GM19438 (cell line): ENCODE measurements around the gene GSN.
A peak's percentile ranks its signal among the peaks of the same experiment; 100 is the strongest.

Experiments
- ATAC-seq: cut with Tn5 transposase; IDR thresholded peaks from one replicate; pipeline ENCODE4 v1.9.1; 2021; ENCODE audit warnings: low read depth; ENCODE audit not compliant: unreplicated experiment

Gene GSN

DNA sequence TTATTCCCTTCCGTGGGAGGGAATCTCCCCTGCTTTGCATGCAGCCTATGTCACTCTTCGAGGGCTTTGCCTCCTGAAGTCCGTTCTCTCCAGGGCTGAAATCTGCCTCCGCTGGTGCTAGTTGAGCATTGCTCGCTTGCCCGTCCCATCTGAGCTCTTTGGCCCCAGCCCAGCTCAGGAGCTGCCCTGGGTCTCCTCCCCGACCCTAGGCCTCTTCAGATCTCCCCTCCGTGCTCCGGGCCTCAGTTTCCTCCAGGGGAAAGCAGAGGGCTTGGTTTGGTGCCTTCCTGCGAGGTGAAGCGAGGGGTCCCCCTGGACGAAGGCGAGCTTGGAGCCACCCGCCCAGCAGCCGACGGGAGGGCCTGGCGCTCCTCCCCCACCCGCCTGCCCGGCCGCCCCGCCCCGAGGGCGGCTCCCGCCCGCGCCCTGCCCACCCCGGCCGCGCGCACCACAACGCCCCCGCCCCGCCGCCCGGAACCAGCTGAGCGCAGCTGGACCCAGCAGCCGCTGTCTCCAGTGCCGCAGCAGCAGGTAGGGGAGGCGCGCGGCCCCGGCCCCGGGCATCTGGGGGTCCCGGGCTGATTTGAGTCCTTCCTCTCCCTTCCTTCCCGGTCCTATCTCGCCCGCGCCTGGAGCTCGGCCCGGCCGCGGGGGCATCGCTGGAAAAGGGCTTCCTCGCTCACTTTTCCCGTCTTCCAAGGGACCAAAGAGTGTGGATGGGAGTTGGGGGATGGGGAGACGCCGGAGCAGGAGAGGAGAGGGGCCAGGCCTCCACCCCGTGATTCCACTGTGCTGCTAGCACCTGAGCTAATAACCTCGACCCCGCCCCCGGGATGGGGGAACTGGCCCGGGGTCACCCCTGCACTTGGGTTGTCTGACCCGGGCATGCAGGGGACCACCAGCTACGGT is at the start of gene GSN:
Gene GSN (plus strand): TSS at position 474 of the 909 bp plus-strand sequence. CDS start 33,810 bp downstream, outside the sequence.
- ATAC-seq = peak; percentile 63

GRCh38 chr9:121218357-121219027 is 49.5 kb upstream of the GSN start:
- no peak for ATAC-seq

DNA sequence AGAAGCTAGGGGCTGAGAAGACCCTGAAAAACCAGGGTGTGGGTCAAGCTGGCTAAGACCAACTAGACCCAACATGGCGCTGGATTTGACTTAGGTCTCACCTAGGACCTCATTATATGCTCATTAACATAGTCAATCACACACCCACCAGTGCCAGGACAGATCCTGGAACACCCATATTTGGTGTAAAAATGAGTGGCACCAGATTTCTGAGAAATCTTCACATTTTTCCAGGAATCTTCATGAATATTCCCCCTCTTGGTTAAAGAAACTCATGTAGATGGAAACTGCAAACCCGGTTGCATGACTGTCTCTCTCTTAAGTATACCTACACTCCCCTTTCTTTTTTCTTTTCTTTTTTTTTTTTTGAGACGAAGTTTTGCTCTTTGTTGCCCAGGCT is 48.4 kb upstream of the GSN start:
- ATAC-seq = no peak

- no peak for ATAC-seq
These were observed 46.8 kb upstream of the GSN start for GRCh38 chr9:121220996-121221663.

DNA sequence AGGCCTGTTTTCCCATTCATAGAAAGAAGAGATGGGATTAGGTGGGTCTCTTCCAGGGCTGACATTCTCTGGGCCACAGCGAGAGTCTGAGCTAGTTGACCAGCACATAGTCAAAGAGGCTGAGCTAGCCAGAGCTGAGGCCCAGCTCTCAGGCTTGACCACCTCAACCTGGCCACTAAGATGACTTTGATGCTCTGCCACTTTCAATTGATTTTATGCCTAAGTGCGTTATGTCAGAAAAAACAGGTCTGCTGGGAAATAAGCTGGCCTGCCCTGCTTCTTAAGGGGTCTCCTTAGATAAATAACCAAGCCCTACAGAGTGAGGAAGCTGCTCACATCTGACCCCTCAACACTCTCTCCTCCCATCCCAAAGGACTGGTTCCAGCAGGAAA is 46.3 kb upstream of the GSN start:
- ATAC-seq = no peak

- no peak for ATAC-seq
These were observed 45.3 kb upstream of the GSN start for GRCh38 chr9:121222524-121223171.

DNA sequence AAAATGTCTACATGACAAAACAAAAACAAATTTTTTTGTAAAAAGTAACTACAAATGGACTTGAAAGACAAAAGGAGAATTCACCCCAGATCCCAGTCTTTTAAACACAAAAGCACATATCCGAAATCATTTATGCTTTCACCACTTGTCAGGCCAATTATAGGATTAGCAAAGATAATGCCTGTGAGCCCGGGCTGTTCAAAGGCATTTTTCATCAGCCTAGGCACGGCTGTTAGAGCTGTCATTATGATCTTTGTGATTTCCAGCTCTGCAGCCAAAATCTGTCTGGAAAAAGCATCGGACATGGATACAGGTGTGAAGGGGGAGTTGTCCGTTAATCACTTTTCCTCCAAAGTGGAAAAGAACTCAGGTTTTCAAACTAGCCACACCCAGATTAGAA is 42.7 kb upstream of the GSN start:
- ATAC-seq = no peak

- ATAC-seq = no peak
These were observed 41.8 kb upstream of the GSN start for GRCh38 chr9:121226175-121226574.

GRCh38 chr9:121227862-121228261 is 40.1 kb upstream of the GSN start:
- ATAC-seq = no peak

DNA sequence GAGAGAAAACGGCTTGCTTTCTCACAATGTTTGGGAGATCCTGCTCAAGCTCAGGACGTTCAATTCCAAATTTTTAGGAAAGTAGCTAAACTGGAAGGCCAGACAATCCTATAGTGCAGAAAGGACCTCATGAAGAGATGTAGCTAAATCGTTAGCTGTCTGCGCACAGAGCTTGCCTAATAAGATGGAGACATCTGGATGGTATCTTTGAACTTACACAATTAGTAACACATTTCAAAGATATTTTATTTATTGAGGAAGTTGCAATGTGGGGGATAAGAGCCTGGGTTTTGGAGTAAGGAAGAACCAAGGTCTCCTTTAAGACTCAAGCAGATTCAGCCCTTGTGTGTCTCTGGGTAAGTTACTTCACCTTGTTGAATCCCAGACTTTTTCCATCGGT is 37.7 kb upstream of the GSN start:
- no peak for ATAC-seq

GRCh38 chr9:121232251-121232650 is 35.7 kb upstream of the GSN start:
- no peak for ATAC-seq

DNA sequence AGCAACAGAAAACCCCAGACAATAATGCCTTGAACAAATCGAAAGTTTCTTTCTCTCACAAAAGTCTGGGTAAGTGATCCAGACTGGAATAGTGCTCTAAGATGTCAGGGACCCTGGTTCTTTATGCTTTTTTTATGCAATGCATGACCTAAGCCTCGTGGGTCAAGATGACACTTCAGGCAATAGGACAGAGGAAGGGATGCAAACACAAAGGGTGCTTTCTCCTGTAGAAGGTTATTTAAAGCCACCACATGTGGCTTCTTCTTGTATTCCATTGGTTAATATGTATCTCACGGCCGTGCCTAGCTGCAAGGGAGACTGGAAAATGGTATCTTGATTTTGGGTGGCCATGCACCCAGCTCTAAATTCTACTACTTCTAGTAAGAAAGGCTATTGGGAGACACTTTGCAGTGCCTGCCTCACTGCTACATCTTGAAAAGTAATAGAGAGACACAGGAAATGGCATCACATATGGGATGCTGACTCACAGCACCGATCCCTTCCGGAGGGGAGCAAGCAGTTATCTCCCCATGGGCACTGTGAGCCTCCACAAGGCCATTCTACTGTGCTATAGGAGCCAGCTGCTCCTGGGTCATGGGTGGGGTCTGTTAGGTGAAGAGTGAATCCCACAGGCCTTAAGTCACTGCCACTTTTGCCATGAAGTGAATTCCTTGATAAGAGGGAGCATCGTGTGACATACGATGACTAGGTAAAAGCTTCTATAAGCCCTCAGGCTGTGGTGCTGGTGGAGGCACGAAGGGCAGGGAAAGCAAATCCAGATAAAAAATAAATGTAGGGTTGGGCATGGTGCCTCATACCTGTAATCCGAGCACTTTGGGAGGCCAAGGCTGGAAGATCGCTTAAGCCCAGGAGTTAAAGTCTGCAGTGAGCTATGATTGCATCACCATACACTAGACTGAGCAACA is 33.8 kb upstream of the GSN start:
- no peak for ATAC-seq

- no peak for ATAC-seq
These were observed 33.2 kb upstream of the GSN start for GRCh38 chr9:121234832-121235161.

- ATAC-seq = no peak
These were observed 32.5 kb upstream of the GSN start for GRCh38 chr9:121235512-121235911.

DNA sequence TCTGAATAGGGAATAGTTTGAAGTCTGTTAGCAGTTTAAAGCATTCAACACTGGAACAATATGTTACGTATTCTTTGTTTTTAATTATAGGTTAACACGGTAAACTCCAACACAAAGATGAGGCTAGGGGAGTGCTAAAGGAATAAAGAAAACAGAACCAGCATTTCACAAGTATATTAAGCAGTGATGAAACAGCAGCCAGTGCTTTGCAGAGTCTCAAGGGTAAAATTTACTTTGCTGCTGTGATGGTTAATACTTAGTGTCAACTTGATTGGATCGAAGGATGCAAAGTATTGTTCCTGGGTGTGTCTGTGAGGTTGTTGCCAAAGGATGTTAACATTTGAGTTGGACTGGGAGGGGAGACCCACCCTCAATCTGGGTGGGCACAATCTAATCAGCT is 30.0 kb upstream of the GSN start:
- no peak for ATAC-seq

DNA sequence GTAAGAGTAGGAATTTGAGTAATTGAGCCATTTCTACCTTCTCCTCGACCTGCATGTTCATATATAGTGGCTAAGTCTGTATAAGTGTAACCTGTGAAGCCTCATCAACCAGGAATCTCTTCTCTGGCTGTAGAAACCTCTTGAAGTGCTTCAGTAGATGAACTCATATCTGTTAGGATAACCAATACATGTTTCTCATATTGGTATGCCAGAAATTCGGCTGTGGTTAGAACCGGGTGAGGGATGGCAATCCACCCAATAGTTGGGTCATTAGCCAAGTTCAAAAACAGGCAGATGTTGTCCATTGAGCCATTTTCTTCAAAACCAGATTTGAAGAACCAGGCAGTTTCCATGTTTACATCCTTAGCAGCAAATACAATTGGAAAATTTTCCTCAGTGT is 28.9 kb upstream of the GSN start:
- ATAC-seq = no peak

- ATAC-seq = no peak
These were observed 28.1 kb upstream of the GSN start for GRCh38 chr9:121239851-121240250.

DNA sequence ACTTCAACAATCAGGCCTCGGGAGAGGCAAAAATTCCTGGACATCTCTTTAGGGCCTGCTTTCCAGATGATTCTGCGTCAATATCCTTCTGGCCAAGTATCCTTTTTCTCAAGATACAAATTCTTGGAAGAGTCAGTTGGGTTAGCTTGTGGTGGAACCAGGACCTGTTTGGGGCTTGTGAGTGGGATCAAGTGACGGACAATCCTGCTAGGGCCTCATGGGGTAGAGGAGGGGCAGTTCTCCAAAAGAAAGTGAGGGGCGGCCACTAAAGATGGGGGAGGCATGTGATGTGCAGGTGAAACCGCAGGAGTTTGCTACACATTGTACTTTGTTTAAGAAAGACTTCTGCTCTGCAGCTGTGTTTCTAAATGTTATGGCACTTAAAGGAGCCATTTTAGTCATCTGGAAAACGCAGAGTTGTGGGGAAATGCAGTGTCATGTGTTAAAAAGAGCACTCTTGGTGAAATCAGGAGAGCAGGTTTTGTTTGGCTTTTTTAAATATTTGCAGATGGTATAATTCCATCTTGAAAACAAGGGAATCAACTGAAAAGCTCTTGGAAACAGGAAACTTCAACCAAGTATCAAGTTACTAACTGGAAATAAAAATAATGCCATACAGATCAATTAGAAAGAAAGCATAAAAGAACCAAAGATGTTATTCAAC is 27.4 kb upstream of the GSN start:
- no peak for ATAC-seq

GRCh38 chr9:121242219-121242958 is 25.6 kb upstream of the GSN start:
- no peak for ATAC-seq
